ENCODE data around the gene LCN6.
A peak's percentile ranks its signal among the peaks of the same experiment; 100 is the strongest.

The LCN6 gene

GRCh38 chr9:136722969-136723356 is 25.4 kb downstream of the LCN6 start:
- no peak overlapping the region for H3K4me3 ChIP-seq (replicated peaks; ENCODE audit: low read depth, low read length)
- no peak for TF ChIP-seq CTCF (IDR thresholded peaks at IDR 0.05; ENCODE audit: low read length, missing control alignments)
- no peak for DNase-seq (ENCODE audit: low read depth)

GRCh38 chr9:136722093-136722968 is 26.0 kb downstream of the LCN6 start:
- no peak overlapping the region for H3K4me3 ChIP-seq (replicated peaks; ENCODE audit: low read depth, low read length)
- no peak for TF ChIP-seq CTCF (IDR thresholded peaks at IDR 0.05; ENCODE audit: low read length, missing control alignments)
- DNase-seq (ENCODE audit: low read depth) = no peak

GRCh38 chr9:136721339-136722092 is 26.8 kb downstream of the LCN6 start:
- TF ChIP-seq CTCF (IDR thresholded peaks at IDR 0.05; ENCODE audit: low read length, missing control alignments) = no peak
- DNase-seq (ENCODE audit: low read depth) = peak; percentile 74
- H3K4me3 ChIP-seq (replicated peaks; ENCODE audit: low read depth, low read length) = no peak overlapping the region

- TF ChIP-seq CTCF (IDR thresholded peaks at IDR 0.05; ENCODE audit: low read length, missing control alignments) = no peak
- H3K4me3 ChIP-seq (replicated peaks; ENCODE audit: low read depth, low read length) = no peak overlapping the region
- no peak for DNase-seq (ENCODE audit: low read depth)
Measured at GRCh38 chr9:136720898-136721338, 27.4 kb downstream of the LCN6 start.

- no peak for TF ChIP-seq CTCF (IDR thresholded peaks at IDR 0.05; ENCODE audit: low read length, missing control alignments)
- no peak overlapping the region for H3K4me3 ChIP-seq (replicated peaks; ENCODE audit: low read depth, low read length)
- DNase-seq (ENCODE audit: low read depth) = peak; percentile 57
Measured at GRCh38 chr9:136720251-136720897, 28.0 kb downstream of the LCN6 start.

GRCh38 chr9:136719195-136719880 is 29.0 kb downstream of the LCN6 start:
- no peak for DNase-seq (ENCODE audit: low read depth)
- TF ChIP-seq CTCF (IDR thresholded peaks at IDR 0.05; ENCODE audit: low read length, missing control alignments) = no peak
- no peak overlapping the region for H3K4me3 ChIP-seq (replicated peaks; ENCODE audit: low read depth, low read length)

Data from fibroblast of pulmonary artery (primary cell).